HEK293 (cell line): ENCODE data around the gene SLC20A1.

Source experiments
- ZNF292 ChIP-seq: fragments of 450-650 bp; formaldehyde crosslinking; IDR thresholded peaks from 2 replicates; pipeline ENCODE4 v1.5.1; 2016; ENCODE audit warnings: low read depth, missing biosample characterization, missing genetic modification characterization, borderline replicate concordance
- ZNF416 ChIP-seq: fragments of 450-650 bp; formaldehyde crosslinking; IDR thresholded peaks from 2 replicates; pipeline ENCODE4 v1.5.1; 2016; ENCODE audit warnings: missing biosample characterization, missing genetic modification characterization
- ZNF558 ChIP-seq: fragments of 450-650 bp; formaldehyde crosslinking; IDR thresholded peaks from 2 replicates; pipeline ENCODE4 v1.5.1; 2016; ENCODE audit warnings: missing biosample characterization, missing genetic modification characterization
- ZNF560 ChIP-seq: fragments of 450-650 bp; formaldehyde crosslinking; IDR thresholded peaks from 2 replicates; pipeline ENCODE4 v1.5.1; 2017; ENCODE audit warnings: missing biosample characterization, missing genetic modification characterization, borderline replicate concordance
- ZNF561 ChIP-seq: fragments of 450-650 bp; IDR thresholded peaks from 2 replicates; pipeline ENCODE4 v1.5.1; 2018; ENCODE audit warnings: missing biosample characterization, missing genetic modification characterization, borderline replicate concordance
- ZNF670 ChIP-seq: fragments of 450-650 bp; formaldehyde crosslinking; IDR thresholded peaks from 2 replicates; pipeline ENCODE4 v1.5.1; 2016; ENCODE audit warnings: missing biosample characterization, missing genetic modification characterization, low read depth
- ZSCAN30 ChIP-seq: fragments of 450-650 bp; IDR thresholded peaks from 2 replicates; pipeline ENCODE4 v1.5.1; 2018; ENCODE audit warnings: missing biosample characterization, mild to moderate bottlenecking, missing genetic modification characterization, moderate library complexity
- TF ChIP-seq, protein P1 (sequence below): fragments of 450-650 bp; IDR thresholded peaks from 2 replicates; pipeline ENCODE4 v1.5.1; 2018; ENCODE audit warnings: missing biosample characterization, mild to moderate bottlenecking, missing genetic modification characterization
- TF ChIP-seq, protein P2 (sequence below): fragments of 450-650 bp; formaldehyde crosslinking; IDR thresholded peaks from 2 replicates; pipeline ENCODE4 v1.5.1; 2016; ENCODE audit warnings: missing biosample characterization, missing genetic modification characterization
- TF ChIP-seq, protein P3 (sequence below): fragments of 450-650 bp; formaldehyde crosslinking; IDR thresholded peaks from 2 replicates; pipeline ENCODE4 v1.5.1; 2016; ENCODE audit warnings: missing biosample characterization, missing genetic modification characterization
- TF ChIP-seq, protein P4 (sequence below): fragments of 450-650 bp; formaldehyde crosslinking; IDR thresholded peaks from 2 replicates; pipeline ENCODE4 v1.5.1; 2016; ENCODE audit warnings: missing biosample characterization, missing genetic modification characterization

DNA sequence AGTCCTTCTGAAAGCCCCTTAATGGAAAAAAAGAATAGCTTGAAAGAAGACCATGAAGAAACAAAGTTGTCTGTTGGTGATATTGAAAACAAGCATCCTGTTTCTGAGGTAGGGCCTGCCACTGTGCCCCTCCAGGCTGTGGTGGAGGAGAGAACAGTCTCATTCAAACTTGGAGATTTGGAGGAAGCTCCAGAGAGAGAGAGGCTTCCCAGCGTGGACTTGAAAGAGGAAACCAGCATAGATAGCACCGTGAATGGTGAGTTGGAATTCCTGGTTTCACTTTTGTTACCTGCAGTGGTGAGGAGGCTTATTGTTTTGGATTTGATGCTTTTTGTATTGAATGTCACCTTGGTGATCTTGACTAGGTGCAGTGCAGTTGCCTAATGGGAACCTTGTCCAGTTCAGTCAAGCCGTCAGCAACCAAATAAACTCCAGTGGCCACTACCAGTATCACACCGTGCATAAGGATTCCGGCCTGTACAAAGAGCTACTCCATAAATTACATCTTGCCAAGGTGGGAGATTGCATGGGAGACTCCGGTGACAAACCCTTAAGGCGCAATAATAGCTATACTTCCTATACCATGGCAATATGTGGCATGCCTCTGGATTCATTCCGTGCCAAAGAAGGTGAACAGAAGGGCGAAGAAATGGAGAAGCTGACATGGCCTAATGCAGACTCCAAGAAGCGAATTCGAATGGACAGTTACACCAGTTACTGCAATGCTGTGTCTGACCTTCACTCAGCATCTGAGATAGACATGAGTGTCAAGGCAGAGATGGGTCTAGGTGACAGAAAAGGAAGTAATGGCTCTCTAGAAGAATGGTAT, 13.3 kb downstream of the SLC20A1 start:
- no peak for TF ChIP-seq ZSCAN30
- no peak for TF ChIP-seq ZNF561 (tag by site-specific recombination)
- TF ChIP-seq, protein P1, sequence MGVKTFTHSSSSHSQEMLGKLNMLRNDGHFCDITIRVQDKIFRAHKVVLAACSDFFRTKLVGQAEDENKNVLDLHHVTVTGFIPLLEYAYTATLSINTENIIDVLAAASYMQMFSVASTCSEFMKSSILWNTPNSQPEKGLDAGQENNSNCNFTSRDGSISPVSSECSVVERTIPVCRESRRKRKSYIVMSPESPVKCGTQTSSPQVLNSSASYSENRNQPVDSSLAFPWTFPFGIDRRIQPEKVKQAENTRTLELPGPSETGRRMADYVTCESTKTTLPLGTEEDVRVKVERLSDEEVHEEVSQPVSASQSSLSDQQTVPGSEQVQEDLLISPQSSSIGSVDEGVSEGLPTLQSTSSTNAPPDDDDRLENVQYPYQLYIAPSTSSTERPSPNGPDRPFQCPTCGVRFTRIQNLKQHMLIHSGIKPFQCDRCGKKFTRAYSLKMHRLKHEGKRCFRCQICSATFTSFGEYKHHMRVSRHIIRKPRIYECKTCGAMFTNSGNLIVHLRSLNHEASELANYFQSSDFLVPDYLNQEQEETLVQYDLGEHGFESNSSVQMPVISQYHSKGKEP (tag by site-specific recombination) = no peak
- TF ChIP-seq, protein P2, sequence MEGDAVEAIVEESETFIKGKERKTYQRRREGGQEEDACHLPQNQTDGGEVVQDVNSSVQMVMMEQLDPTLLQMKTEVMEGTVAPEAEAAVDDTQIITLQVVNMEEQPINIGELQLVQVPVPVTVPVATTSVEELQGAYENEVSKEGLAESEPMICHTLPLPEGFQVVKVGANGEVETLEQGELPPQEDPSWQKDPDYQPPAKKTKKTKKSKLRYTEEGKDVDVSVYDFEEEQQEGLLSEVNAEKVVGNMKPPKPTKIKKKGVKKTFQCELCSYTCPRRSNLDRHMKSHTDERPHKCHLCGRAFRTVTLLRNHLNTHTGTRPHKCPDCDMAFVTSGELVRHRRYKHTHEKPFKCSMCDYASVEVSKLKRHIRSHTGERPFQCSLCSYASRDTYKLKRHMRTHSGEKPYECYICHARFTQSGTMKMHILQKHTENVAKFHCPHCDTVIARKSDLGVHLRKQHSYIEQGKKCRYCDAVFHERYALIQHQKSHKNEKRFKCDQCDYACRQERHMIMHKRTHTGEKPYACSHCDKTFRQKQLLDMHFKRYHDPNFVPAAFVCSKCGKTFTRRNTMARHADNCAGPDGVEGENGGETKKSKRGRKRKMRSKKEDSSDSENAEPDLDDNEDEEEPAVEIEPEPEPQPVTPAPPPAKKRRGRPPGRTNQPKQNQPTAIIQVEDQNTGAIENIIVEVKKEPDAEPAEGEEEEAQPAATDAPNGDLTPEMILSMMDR (tag by site-specific recombination) = no peak
- TF ChIP-seq ZNF558 (tag by site-specific recombination) = no peak
- TF ChIP-seq, protein P3, sequence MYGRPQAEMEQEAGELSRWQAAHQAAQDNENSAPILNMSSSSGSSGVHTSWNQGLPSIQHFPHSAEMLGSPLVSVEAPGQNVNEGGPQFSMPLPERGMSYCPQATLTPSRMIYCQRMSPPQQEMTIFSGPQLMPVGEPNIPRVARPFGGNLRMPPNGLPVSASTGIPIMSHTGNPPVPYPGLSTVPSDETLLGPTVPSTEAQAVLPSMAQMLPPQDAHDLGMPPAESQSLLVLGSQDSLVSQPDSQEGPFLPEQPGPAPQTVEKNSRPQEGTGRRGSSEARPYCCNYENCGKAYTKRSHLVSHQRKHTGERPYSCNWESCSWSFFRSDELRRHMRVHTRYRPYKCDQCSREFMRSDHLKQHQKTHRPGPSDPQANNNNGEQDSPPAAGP (tag by site-specific recombination) = no peak
- TF ChIP-seq, protein P4, sequence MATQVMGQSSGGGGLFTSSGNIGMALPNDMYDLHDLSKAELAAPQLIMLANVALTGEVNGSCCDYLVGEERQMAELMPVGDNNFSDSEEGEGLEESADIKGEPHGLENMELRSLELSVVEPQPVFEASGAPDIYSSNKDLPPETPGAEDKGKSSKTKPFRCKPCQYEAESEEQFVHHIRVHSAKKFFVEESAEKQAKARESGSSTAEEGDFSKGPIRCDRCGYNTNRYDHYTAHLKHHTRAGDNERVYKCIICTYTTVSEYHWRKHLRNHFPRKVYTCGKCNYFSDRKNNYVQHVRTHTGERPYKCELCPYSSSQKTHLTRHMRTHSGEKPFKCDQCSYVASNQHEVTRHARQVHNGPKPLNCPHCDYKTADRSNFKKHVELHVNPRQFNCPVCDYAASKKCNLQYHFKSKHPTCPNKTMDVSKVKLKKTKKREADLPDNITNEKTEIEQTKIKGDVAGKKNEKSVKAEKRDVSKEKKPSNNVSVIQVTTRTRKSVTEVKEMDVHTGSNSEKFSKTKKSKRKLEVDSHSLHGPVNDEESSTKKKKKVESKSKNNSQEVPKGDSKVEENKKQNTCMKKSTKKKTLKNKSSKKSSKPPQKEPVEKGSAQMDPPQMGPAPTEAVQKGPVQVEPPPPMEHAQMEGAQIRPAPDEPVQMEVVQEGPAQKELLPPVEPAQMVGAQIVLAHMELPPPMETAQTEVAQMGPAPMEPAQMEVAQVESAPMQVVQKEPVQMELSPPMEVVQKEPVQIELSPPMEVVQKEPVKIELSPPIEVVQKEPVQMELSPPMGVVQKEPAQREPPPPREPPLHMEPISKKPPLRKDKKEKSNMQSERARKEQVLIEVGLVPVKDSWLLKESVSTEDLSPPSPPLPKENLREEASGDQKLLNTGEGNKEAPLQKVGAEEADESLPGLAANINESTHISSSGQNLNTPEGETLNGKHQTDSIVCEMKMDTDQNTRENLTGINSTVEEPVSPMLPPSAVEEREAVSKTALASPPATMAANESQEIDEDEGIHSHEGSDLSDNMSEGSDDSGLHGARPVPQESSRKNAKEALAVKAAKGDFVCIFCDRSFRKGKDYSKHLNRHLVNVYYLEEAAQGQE = no peak
- TF ChIP-seq ZNF292 = no peak
- TF ChIP-seq ZNF416 = no peak
- TF ChIP-seq ZNF560 (tag by site-specific recombination) = no peak
- TF ChIP-seq ZNF670 = no peak
